OCI-LY1 (cell line): Measurements from ENCODE around the gene ANK3.

Experiments
- H2AFZ ChIP-seq: fragments of 200-600 bp; sonication (generic), shearing (Covaris generic); 2 replicates; pipeline ENCODE4 v1.6.0; 2014; ENCODE audit warnings: antibody characterized with exemption, mild to moderate bottlenecking, low read length
- H3F3A ChIP-seq: fragments of 200-600 bp; sonication (generic), shearing (Covaris generic); 2 replicates; pipeline ENCODE4 v1.6.0; 2014; ENCODE audit warnings: mild to moderate bottlenecking, antibody characterized with exemption, low read length, moderate library complexity; ENCODE audit not compliant: insufficient read depth
- H3K27ac ChIP-seq: fragments of 200-600 bp; sonication (generic); 2 replicates; pipeline ENCODE4 v1.5.1; 2014; ENCODE audit warnings: low read length, mixed run types, mild to moderate bottlenecking, low read depth; ENCODE audit not compliant: poor library complexity, severe bottlenecking
- H3K27me3 ChIP-seq: fragments of 200-600 bp; sonication (generic); 2 replicates; pipeline ENCODE4 v1.6.0; 2014; ENCODE audit warnings: antibody characterized with exemption, mild to moderate bottlenecking, low read length, moderate library complexity; ENCODE audit not compliant: insufficient read depth
- H3K36me3 ChIP-seq: fragments of 200-600 bp; sonication (generic); 2 replicates; pipeline ENCODE4 v1.6.1; 2014; ENCODE audit warnings: mild to moderate bottlenecking, antibody characterized with exemption, low read length, moderate library complexity, mixed read lengths; ENCODE audit not compliant: insufficient read depth
- H3K4me1 ChIP-seq: fragments of 200-600 bp; sonication (generic); 2 replicates; pipeline ENCODE4 v1.5.1; 2014; ENCODE audit warnings: mild to moderate bottlenecking, low read length, moderate library complexity; ENCODE audit not compliant: insufficient read depth, severe bottlenecking
- H3K4me2 ChIP-seq: fragments of 200-600 bp; sonication (generic), shearing (Covaris generic); 2 replicates; pipeline ENCODE4 v1.6.1; 2014; ENCODE audit warnings: low read length
- H3K4me3 ChIP-seq: fragments of 200-600 bp; sonication (generic); 2 replicates; pipeline ENCODE4 v1.5.1; 2014; ENCODE audit warnings: low read length, low read depth, mild to moderate bottlenecking, mixed read lengths; ENCODE audit not compliant: poor library complexity, severe bottlenecking
- H3K79me2 ChIP-seq: fragments of 200-600 bp; shearing (Covaris generic); 2 replicates; pipeline ENCODE4 v1.6.1; 2016; ENCODE audit warnings: mixed run types, low read length, mixed read lengths; ENCODE audit not compliant: insufficient read depth
- H3K9ac ChIP-seq: fragments of 200-600 bp; sonication (generic), shearing (Covaris generic); 2 replicates; pipeline ENCODE4 v1.6.1; 2014; ENCODE audit warnings: mild to moderate bottlenecking, low read length, mixed read lengths
- H3K9me2 ChIP-seq: fragments of 200-600 bp; sonication (generic), shearing (Covaris generic); 2 replicates; pipeline ENCODE4 v1.6.1; 2014; ENCODE audit warnings: low read depth, mild to moderate bottlenecking, low read length, mixed read lengths
- H3K9me3 ChIP-seq: fragments of 200-600 bp; shearing (Covaris generic); 2 replicates; pipeline ENCODE4 v1.6.1; 2014; ENCODE audit warnings: low read length, mixed read lengths
- H4K20me1 ChIP-seq: fragments of 200-600 bp; sonication (generic), shearing (Covaris generic); 2 replicates; pipeline ENCODE4 v1.6.0; 2016; ENCODE audit warnings: mild to moderate bottlenecking, low read length; ENCODE audit not compliant: insufficient read depth
- EZH2 ChIP-seq: fragments of 200-600 bp; sonication (generic), shearing (Covaris generic); IDR thresholded peaks from 2 replicates; pipeline ENCODE4 v1.8.0; 2017; ENCODE audit warnings: borderline replicate concordance, mixed run types, mild to moderate bottlenecking, antibody characterized with exemption, low read length, moderate library complexity, mixed read lengths
- TF ChIP-seq, protein P1 (sequence below): fragments of 200-600 bp; sonication (generic), shearing (Covaris generic); IDR thresholded peaks from 2 replicates; pipeline ENCODE4 v1.5.1; 2017; ENCODE audit warnings: mild to moderate bottlenecking, antibody characterized with exemption, low read length, moderate library complexity, mixed read lengths

ANK3 gene

DNA sequence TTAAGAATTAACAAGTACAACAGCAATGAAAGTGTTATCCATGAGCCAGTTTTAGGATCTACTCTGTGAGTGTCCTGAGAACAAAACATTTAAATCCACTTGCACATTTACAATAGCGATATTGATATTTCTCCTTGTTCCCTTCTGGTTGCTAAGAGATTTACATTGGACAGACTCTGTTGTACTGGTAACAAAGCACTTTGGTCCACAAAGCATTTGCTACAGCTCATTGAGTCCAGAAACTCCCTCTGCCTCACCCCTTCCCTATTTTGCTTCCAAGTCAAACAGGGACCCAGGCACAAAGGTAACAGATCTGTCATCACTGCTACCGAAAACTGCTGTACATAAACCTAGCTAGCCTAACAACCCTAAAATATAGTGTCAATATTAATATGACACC, 2.1 kb downstream of the ANK3 start:
- H3K4me2 ChIP-seq, result peak overlapping the region; percentile 71
- peak overlapping the region; percentile 79 for H3K27ac ChIP-seq
- no peaks in the 10 kb centered on the region for H4K20me1 ChIP-seq
- H3K4me1 ChIP-seq, result peaks cover 90% of the 10 kb centered on the region
- peak overlapping the region; percentile 75 for H3K4me3 ChIP-seq
- H3K9me2 ChIP-seq, result no peaks in the 10 kb centered on the region
- H3K9ac ChIP-seq, result peak overlapping the region; percentile 80
- no peak for TF ChIP-seq EZH2
- TF ChIP-seq, protein P1, sequence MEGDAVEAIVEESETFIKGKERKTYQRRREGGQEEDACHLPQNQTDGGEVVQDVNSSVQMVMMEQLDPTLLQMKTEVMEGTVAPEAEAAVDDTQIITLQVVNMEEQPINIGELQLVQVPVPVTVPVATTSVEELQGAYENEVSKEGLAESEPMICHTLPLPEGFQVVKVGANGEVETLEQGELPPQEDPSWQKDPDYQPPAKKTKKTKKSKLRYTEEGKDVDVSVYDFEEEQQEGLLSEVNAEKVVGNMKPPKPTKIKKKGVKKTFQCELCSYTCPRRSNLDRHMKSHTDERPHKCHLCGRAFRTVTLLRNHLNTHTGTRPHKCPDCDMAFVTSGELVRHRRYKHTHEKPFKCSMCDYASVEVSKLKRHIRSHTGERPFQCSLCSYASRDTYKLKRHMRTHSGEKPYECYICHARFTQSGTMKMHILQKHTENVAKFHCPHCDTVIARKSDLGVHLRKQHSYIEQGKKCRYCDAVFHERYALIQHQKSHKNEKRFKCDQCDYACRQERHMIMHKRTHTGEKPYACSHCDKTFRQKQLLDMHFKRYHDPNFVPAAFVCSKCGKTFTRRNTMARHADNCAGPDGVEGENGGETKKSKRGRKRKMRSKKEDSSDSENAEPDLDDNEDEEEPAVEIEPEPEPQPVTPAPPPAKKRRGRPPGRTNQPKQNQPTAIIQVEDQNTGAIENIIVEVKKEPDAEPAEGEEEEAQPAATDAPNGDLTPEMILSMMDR, result no peak
- H3F3A ChIP-seq, result no peaks in the 10 kb centered on the region
- H3K27me3 ChIP-seq, result no peaks in the 10 kb centered on the region
- H3K36me3 ChIP-seq, result no peaks in the 10 kb centered on the region
- H3K9me3 ChIP-seq, result no peaks in the 10 kb centered on the region
- no peak overlapping the region for H2AFZ ChIP-seq
- H3K79me2 ChIP-seq, result peaks cover 64% of the 10 kb centered on the region

DNA sequence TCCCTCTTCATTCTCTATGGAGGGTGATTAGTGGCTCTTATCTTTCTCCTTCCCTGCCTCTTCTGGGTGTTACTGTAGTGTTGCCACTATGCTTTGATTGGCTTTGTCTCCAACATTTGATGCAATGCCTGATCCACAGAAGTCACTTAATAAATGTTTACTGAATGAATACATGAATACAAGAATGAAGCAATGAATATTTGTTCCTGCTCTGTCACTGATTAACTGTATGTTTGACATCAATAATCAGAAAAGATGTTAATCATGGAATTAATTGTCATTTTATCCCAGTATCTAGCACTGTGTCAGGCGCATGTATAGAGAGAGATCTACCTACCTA, 4.3 kb downstream of the ANK3 start:
- Histone ChIP-seq H3K9me3 (no peaks in the 10 kb centered on the region), H3K27me3 (no peaks in the 10 kb centered on the region), H4K20me1 (no peaks in the 10 kb centered on the region), H3K27ac (peak overlapping the region; percentile 36), H3K4me2 (peak overlapping the region; percentile 37; the same call in 1 of the 2 replicates), H3K36me3 (no peaks in the 10 kb centered on the region), H3K4me1 (peaks cover 92% of the 10 kb centered on the region), H3K9ac (no peak overlapping the region; the same call in 1 of the 2 replicates), H3F3A (no peaks in the 10 kb centered on the region), H3K79me2 (peaks cover 85% of the 10 kb centered on the region), H3K9me2 (no peaks in the 10 kb centered on the region), H2AFZ (no peak overlapping the region), H3K4me3 (peak overlapping the region; percentile 75)
- no peak for TF ChIP-seq EZH2
- TF ChIP-seq, protein P1, result no peak

DNA sequence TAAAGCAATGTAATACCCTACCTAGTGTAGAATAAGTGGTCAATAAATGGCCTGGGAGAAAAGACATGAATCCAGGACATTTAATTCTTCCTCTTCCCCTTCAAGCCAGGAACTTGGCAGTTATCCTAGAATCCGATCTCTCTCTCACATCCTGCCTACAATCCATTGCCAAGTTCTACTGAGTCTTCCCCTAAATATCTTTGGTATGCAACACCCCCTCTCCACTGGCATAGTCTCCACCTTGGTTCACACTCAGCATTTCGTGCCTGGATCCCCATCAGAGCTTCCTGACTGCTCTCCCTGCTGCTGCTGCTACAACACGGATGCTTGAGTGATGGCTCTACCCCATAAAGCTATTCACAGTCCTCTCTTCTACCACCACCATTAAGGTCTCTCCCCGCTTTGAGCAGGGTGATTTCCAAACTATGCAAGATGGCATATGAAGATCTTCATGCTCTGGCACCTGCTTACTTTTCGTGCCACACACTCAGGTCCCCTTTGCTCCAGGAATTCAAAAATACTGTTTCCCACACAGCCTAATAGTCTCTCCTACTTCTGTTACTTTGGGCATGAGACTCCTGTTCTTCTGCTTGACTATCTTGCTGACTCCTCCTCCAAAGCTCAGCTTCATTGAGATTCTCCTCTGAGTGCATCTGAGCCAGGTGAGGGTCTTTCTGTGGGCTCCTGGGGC, 4.8 kb downstream of the ANK3 start:
- peak overlapping the region; percentile 17; the same call in 1 of the 2 replicates for H3K9ac ChIP-seq
- peak overlapping the region; percentile 36 for H3K27ac ChIP-seq
- no peaks in the 10 kb centered on the region for H3F3A ChIP-seq
- TF ChIP-seq, protein P1, result no peak
- no peak for TF ChIP-seq EZH2
- H3K9me2 ChIP-seq, result no peaks in the 10 kb centered on the region
- no peaks in the 10 kb centered on the region for H3K9me3 ChIP-seq
- peaks cover 90% of the 10 kb centered on the region for H3K4me1 ChIP-seq
- no peak overlapping the region for H2AFZ ChIP-seq
- peak overlapping the region; percentile 75 for H3K4me3 ChIP-seq
- H3K4me2 ChIP-seq, result peak overlapping the region; percentile 37; the same call in 1 of the 2 replicates
- H3K36me3 ChIP-seq, result no peaks in the 10 kb centered on the region
- no peaks in the 10 kb centered on the region for H3K27me3 ChIP-seq
- peaks cover 90% of the 10 kb centered on the region for H3K79me2 ChIP-seq
- no peaks in the 10 kb centered on the region for H4K20me1 ChIP-seq
